GM19463 (cell line): ENCODE measurements around the gene PRG3.
"Not testable (repeated sequence)": the region's sequence is repeated elsewhere in the genome, so short reads cannot be mapped to it uniquely, and the experiment has no call there.

Experiments
- ATAC-seq: cut with Tn5 transposase; IDR thresholded peaks from one replicate; pipeline ENCODE4 v1.9.1; 2021; ENCODE audit warnings: mild to moderate bottlenecking, moderate library complexity; ENCODE audit not compliant: unreplicated experiment

PRG3 gene

GRCh38 chr11:57409321-57410100 is 28.6 kb upstream of the PRG3 start:
- ATAC-seq = no peak

GRCh38 chr11:57408771-57409170 is 27.8 kb upstream of the PRG3 start:
- ATAC-seq = no peak

DNA sequence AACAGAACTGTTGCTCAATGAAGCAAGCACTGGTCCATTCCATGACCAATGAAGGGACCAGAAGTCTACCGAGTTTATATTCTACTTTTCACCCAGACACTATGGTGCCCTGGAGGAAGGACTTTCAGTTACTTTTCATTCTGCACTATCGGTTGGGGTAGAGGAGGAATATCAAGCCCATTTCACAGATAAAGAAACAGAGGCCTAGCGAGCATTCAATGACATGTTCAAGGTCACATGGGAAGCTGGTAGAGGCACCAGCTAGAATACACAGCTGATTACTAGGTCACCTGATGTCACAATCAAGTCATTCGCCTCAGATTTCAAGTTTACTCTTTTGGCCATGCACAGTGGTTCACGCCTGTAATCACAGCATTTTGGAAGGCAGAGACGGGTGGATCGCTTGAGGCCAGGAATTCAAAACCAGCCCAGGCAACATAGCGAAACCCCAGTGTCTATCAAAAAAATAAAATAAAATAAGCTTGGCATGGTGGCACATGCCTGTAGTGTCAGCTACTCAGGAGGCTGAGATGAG is 27.1 kb upstream of the PRG3 start:
- no peak for ATAC-seq

- ATAC-seq = no peak
Measured at GRCh38 chr11:57407010-57407920, 26.3 kb upstream of the PRG3 start.

- peak; percentile 84 for ATAC-seq
Measured at GRCh38 chr11:57406337-57406904, 25.5 kb upstream of the PRG3 start.

DNA sequence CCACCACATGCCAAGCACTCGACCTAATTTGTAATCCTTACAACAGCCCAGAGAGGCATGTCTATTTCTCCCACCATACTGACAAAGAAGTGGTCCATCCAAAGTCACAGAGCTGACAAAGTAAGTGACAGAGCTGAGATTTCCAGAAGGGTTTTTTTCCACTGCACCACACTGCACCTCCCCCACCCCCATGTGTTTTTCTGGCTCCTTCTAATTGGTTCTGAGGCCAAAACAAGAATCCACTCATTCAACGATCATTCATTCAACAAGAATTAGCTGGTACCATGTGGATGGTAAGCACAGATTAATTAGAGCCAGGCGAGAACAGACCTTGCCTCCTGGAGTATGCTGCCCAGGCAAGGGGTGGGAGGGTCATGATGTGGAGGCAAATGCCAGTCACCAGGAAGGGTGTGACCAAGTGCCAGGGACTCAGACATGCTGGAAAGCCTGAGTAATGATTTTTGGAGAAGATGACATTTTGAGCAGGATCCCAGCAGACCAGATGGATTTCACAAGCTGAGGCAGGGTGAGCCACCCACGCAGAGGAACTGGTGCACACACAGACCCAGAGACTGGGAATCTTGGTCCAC is 24.4 kb upstream of the PRG3 start:
- no peak for ATAC-seq

GRCh38 chr11:57403802-57404147 is 22.8 kb upstream of the PRG3 start:
- ATAC-seq = no peak

DNA sequence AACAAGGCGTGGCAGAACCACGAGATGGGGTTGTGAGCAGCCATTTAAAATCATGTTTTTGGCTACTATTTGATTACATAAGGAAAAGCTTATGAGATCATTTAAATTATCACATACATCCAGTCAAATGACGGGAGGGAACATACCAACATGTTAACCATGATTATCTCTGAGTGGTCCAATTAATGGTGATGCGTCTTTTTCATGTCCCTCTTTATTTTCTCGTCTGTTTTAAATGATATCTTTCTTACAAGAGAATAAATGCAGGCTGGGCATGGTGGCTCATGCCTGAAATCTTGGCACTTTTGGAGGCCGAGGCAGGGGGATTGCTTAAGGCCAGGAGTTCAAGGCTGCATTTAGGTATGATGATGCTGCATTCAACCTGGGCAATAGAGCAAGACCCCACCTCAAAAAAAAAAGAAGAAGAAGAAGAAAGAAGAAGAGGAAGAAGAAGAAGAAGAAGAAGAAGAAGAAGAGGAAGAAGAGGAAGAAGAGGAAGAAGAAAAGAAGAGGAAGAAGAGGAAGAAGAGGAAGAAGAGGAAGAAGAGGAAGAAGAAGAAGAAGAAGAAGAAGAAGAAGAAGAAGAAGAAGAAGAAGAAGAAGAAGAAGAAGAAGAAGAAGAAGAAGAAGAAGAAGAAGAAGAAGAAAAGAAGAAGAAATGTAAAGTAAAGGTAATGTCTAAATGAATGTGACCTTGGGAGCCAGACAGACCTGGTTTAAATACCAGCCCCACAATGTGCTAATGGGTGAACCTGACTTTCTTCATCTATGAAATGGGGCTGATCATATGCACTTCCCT is 22.3 kb upstream of the PRG3 start:
- ATAC-seq = not testable (repeated sequence)

DNA sequence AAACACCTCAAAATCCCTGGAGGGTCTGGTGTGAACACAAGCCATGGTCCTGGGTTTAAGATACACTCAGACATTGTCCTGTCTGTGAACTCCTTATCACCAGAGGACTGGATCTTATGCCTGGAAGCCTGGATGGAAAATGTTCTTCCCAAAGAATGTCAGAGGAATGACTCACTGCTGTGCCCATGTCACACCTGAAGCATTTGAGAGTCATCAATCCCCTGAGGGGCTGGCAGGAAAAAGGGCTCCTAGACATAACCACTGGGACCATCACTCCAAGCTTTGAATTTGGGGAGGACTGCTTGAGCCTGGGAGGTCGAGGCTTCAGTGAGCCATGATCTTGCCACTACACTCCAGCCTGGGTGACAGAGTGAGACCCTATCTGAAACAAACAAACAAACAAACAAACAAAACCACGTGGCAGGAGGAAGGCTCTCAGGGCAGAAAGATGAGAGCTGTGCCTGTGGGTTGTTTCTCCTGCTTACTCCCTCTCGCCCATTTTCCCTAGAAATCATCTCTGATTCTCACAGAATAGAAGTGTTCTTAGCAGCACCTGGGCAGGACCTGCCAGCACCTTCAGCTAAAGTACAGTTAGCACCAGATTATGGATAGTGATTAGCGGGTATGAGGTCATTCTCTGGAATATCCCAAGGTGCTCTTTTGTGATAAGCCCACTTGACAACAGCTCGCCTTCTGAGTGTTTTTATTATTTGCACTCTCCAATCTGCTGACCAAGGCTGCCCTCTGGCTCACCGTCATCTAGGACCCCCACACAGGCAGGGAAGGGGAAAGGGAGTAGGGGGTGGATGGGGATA is 21.4 kb upstream of the PRG3 start:
- ATAC-seq = no peak

- no peak for ATAC-seq
Measured at GRCh38 chr11:57399972-57400578, 19.1 kb upstream of the PRG3 start.

DNA sequence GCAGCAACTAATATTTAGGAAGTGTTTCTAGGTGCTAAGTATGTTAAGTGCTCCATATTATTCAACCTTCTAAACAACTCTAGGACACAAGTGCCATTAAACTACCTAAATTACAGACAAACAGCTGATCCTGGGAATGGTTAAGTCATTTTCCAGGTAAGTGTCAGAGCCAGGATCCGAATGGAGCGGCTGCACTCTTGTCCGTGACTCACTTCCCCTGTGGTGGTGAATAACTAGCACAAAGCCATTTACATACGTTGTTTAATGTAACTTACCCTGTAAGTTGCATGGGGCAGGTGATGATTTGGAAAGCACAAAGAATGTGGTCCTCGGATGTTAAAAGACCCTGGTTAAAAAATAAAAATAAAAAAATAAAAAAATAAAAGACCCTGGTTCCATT is 18.3 kb upstream of the PRG3 start:
- no peak for ATAC-seq

GRCh38 chr11:57397394-57397990 is 16.5 kb upstream of the PRG3 start:
- no peak for ATAC-seq

DNA sequence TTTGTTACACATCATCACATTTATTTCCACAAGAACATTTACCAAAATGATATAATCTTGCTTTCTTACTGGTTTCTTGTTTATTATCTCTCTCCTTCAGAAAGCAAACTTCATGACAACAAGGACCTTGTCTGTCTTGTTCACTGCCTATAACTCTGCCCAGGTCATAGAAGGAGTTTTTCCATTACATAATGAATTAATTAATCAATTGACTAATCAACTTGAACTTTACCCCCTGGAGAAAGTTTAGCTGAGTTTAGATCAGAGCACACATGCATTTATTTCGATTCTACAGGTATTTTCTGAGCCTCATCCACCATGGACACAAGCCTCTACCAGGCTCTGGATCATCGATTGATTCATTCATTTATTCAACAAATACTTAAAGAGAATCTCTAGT is 15.8 kb upstream of the PRG3 start:
- ATAC-seq = no peak

DNA sequence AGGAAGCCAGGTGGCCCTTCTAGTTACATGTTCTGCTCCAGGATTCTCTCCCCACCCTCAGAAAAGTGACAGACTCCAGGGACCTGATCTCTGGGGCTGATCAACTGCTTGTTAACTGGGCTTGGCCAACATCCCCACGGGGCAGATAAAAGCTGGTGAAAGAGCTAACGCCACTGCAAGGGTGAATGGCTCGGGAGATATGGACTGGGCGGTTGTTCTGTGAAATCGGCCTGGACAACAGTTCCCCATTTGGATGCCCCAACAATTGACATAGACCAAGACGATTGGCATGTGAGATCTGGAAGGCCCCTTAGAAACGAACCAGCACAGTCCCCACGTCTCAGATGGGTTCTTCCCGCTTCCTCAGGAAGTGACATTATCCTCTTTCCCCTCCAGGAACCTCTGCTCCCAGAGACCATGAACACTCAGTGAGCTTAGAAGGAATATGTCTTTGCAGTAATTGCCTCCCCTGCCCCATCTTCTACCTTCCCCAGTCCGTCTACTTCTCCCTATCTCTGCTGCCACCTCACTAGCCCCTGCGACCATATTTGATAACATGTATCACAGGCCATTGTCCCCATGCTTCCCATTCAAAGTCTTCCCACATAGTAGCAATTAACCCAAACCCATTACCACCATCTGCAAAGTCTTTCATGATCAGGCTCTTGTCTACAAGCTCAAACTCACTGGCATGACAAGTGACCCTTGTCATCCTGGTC is 15.1 kb upstream of the PRG3 start:
- no peak for ATAC-seq

- ATAC-seq = no peak
Measured at GRCh38 chr11:57394203-57394965, 13.4 kb upstream of the PRG3 start.

DNA sequence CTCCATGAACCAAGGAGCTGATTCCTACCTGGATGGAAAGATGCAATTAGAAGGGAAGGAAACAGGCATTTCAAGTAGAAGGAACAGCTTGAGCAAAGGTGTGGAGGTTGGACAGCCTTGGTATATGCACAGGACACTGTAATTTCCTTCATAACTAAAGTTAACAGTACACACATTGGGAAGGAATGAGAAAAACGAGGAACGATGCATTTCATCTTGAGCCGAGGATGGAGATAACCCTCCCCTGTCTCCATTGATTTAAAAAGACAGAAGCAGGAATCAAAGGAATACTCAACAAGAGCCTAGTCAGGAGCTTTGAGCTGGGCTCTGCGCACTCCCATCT is 11.8 kb upstream of the PRG3 start:
- ATAC-seq = no peak

GRCh38 chr11:57392066-57392762 is 11.3 kb upstream of the PRG3 start:
- no peak for ATAC-seq
